ENCODE measurements around the gene GSE1.

DNA sequence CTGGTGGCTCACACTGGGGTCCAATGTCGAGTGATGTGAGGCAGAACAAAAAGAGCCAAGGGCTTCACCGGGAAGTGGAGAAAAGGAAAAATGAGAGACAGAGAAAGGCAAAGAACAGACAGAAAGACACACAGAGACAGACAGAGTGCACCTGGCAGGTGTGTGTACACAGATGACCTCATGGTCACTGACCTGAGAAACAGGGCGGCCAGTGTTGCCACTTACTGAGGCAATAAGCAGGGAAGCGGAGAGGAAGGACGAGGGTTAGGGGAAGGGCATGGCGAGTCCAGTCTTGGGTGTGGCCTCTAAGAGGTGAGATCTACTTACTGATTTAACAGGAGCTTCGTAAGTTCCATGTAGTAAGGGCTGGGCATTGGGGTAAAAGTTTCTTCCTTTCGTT is 68.1 kb downstream of the GSE1 start:
- no peak for TF ChIP-seq POLR2A (IDR thresholded peaks at IDR 0.05; ENCODE audit: low read depth, low read length)
- TF ChIP-seq POLR2AphosphoS5 (IDR thresholded peaks at IDR 0.05; ENCODE audit: low read depth, low read length), result no peak

All from GM12892 (cell line).